DND-41 (cell line): Measurements from ENCODE around the gene PRCC.

Experiments
- EZH2 ChIP-seq: IDR thresholded peaks from 3 replicates; pipeline ENCODE4 v1.6.1; 2012; ENCODE audit warnings: borderline replicate concordance, low read depth, mild to moderate bottlenecking, moderate library complexity, low read length, inconsistent platforms; ENCODE audit not compliant: severe bottlenecking
- TF ChIP-seq, protein P1 (sequence below): IDR thresholded peaks from 2 replicates; pipeline ENCODE4 v1.5.1; 2012; ENCODE audit warnings: borderline replicate concordance, low read length, moderate library complexity, mild to moderate bottlenecking; ENCODE audit not compliant: poor library complexity, severe bottlenecking; ENCODE audit errors: extremely low read depth

GRCh38 chr1:156836041-156836654 lies 68.8 kb downstream of the PRCC start:
- TF ChIP-seq, protein P1, sequence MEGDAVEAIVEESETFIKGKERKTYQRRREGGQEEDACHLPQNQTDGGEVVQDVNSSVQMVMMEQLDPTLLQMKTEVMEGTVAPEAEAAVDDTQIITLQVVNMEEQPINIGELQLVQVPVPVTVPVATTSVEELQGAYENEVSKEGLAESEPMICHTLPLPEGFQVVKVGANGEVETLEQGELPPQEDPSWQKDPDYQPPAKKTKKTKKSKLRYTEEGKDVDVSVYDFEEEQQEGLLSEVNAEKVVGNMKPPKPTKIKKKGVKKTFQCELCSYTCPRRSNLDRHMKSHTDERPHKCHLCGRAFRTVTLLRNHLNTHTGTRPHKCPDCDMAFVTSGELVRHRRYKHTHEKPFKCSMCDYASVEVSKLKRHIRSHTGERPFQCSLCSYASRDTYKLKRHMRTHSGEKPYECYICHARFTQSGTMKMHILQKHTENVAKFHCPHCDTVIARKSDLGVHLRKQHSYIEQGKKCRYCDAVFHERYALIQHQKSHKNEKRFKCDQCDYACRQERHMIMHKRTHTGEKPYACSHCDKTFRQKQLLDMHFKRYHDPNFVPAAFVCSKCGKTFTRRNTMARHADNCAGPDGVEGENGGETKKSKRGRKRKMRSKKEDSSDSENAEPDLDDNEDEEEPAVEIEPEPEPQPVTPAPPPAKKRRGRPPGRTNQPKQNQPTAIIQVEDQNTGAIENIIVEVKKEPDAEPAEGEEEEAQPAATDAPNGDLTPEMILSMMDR, result no peak
- no peak for TF ChIP-seq EZH2
